ENCODE measurements around the gene ATP11A.

DNA sequence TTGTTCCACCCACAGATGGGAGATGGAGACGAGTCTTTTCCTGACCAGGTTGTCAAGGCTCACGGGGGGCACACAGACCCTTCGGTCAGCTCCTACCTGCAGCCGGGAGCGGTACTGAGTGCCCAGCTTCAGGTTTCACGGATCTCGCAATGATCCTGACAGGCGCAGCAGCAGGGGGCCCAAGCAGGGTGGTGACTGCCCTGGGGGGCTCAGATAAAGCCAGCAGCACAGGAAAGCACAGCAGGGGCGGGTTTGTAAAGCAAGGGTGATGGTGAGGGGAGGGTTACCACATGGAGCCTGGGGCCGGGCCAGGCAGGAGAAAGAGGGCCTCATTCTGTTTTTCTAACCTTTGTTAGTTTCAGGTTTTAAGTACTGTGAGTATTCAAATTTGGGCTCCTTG is 41.7 kb upstream of the ATP11A start:
- TF ChIP-seq, protein P1, sequence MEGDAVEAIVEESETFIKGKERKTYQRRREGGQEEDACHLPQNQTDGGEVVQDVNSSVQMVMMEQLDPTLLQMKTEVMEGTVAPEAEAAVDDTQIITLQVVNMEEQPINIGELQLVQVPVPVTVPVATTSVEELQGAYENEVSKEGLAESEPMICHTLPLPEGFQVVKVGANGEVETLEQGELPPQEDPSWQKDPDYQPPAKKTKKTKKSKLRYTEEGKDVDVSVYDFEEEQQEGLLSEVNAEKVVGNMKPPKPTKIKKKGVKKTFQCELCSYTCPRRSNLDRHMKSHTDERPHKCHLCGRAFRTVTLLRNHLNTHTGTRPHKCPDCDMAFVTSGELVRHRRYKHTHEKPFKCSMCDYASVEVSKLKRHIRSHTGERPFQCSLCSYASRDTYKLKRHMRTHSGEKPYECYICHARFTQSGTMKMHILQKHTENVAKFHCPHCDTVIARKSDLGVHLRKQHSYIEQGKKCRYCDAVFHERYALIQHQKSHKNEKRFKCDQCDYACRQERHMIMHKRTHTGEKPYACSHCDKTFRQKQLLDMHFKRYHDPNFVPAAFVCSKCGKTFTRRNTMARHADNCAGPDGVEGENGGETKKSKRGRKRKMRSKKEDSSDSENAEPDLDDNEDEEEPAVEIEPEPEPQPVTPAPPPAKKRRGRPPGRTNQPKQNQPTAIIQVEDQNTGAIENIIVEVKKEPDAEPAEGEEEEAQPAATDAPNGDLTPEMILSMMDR (IDR thresholded peaks at IDR 0.05; ENCODE audit: poor library complexity) = no peak
- no peak for TF ChIP-seq EZH2phosphoT487 (IDR thresholded peaks at IDR 0.05; ENCODE audit: low read depth, severe bottlenecking, unreplicated experiment)
- no peak for TF ChIP-seq EZH2 (IDR thresholded peaks at IDR 0.05; ENCODE audit: borderline replicate concordance)
